Ishikawa (cell line): ENCODE measurements around the gene MATN1.

ENCODE experiments used
- EP300 ChIP-seq: IDR thresholded peaks from 2 replicates; pipeline ENCODE4 v1.6.1; 2012; ENCODE audit warnings: borderline replicate concordance
- MAX ChIP-seq: IDR thresholded peaks from 2 replicates; pipeline ENCODE4 v1.6.1; 2012
- NFIC ChIP-seq: IDR thresholded peaks from 2 replicates; pipeline ENCODE4 v1.6.1; 2012
- YY1 ChIP-seq: IDR thresholded peaks from 2 replicates; pipeline ENCODE4 v1.6.1; 2012; ENCODE audit warnings: low read depth
- ZBTB7A ChIP-seq: IDR thresholded peaks from 2 replicates; pipeline ENCODE4 v1.6.1; 2012; ENCODE audit warnings: low read depth
- TF ChIP-seq, protein P1 (sequence below): IDR thresholded peaks from 2 replicates; pipeline ENCODE4 v1.6.1; 2012; ENCODE audit warnings: low read depth, mild to moderate bottlenecking

GRCh38 chr1:30681782-30682181 is 41.6 kb downstream of the MATN1 start:
- TF ChIP-seq NFIC (no peak), MAX (no peak), EP300 (no peak), ZBTB7A (no peak), YY1 (no peak)
- TF ChIP-seq, protein P1, sequence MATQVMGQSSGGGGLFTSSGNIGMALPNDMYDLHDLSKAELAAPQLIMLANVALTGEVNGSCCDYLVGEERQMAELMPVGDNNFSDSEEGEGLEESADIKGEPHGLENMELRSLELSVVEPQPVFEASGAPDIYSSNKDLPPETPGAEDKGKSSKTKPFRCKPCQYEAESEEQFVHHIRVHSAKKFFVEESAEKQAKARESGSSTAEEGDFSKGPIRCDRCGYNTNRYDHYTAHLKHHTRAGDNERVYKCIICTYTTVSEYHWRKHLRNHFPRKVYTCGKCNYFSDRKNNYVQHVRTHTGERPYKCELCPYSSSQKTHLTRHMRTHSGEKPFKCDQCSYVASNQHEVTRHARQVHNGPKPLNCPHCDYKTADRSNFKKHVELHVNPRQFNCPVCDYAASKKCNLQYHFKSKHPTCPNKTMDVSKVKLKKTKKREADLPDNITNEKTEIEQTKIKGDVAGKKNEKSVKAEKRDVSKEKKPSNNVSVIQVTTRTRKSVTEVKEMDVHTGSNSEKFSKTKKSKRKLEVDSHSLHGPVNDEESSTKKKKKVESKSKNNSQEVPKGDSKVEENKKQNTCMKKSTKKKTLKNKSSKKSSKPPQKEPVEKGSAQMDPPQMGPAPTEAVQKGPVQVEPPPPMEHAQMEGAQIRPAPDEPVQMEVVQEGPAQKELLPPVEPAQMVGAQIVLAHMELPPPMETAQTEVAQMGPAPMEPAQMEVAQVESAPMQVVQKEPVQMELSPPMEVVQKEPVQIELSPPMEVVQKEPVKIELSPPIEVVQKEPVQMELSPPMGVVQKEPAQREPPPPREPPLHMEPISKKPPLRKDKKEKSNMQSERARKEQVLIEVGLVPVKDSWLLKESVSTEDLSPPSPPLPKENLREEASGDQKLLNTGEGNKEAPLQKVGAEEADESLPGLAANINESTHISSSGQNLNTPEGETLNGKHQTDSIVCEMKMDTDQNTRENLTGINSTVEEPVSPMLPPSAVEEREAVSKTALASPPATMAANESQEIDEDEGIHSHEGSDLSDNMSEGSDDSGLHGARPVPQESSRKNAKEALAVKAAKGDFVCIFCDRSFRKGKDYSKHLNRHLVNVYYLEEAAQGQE = no peak
